ENCODE data around the gene KIF16B. TPM values are rescaled to one million over a fixed set of nuclear protein-coding genes. Genes with fewer than 3 reads are reported as not detected.

Gene KIF16B
- total and polyA plus RNA-seq, 2 of the 13 experiments (the other 11 are each of a cell fraction or from before 2014, with no cell fraction given) = 6.9 to 18.0 TPM

GRCh38 chr20:16407251-16408067, 165.8 kb downstream of the KIF16B start:
- Histone ChIP-seq H3K4me3 (replicated peaks in 1 of 3; ENCODE audit: insufficient read depth in 1 of 3, low read depth in 2 of 3, low read length in 3 of 3) (no peak overlapping the region), H3K4me2 (ENCODE audit: low read depth, low read length) (peak overlapping the region; percentile 26), H3K27me3 (ENCODE audit: control insufficient read depth in 1 of 2, insufficient read depth in 2 of 2, low read length in 2 of 2) (no peaks in the 10 kb centered on the region), H3K9ac (ENCODE audit: insufficient read depth, low read depth, low read length) (no peak overlapping the region), H3K9me3 (ENCODE audit: low read length) (no peaks in the 10 kb centered on the region), H3K27ac (ENCODE audit: extremely low read length, insufficient read depth, low read length) (peak overlapping the region; percentile 21), H3K36me3 (replicated peaks in 1 of 2; ENCODE audit: control insufficient read depth in 1 of 2, insufficient read depth in 2 of 2, low read length in 2 of 2) (peaks cover 2 to 18% of the 10 kb centered on the region in 2 experiments; a peak in 3 of 5 replicates), H2AFZ (ENCODE audit: low read length) (no peak overlapping the region), H3K4me1 (ENCODE audit: insufficient read depth, low read length) (peaks cover 20% of the 10 kb centered on the region), H3K79me2 (ENCODE audit: insufficient read depth, low read length) (no peaks in the 10 kb centered on the region), H4K20me1 (ENCODE audit: insufficient read depth, low read length) (no peaks in the 10 kb centered on the region)
- DNase-seq (ENCODE audit: low spot score) (peak; percentile 82), ATAC-seq (peak; percentile 87), FAIRE-seq (peak; percentile 79)
- ChIA-PET POLR2A (no interaction called here), CTCF (ENCODE audit: low intra/inter-chr PET ratio, low total read pairs) (no interaction called here)
- no TSS peak for BruUV-seq (replicated peaks)
- intact Hi-C loops (cut with micrococcal nuclease; ENCODE audit: unreplicated experiment) = loop anchor here (5.0 kb wide), 1 partner anchor 120 kb away; no protein-coding TSS in a partner anchor
- 67% methylated on average over 5 of the region's 5 CpGs for WGBS (ENCODE audit: low lambda C conversion rate)
- in situ Hi-C loops (cut with HindIII; ENCODE audit: extremely low pct_ligation_motif_present, low pct_unique_long_range_greater_than_20kb) = no loop called here
- TF ChIP-seq ZNF720 (CRISPR knock-in tag; IDR thresholded peaks at IDR 0.05) = no peak
- TF ChIP-seq HNF4A (CRISPR knock-in tag; IDR thresholded peaks at IDR 0.05) = peak; percentile 63
- TF ChIP-seq ZNF747 (CRISPR knock-in tag; IDR thresholded peaks at IDR 0.05; ENCODE audit: borderline replicate concordance) = no peak
- no peak for TF ChIP-seq ZBTB49 (CRISPR knock-in tag; IDR thresholded peaks at IDR 0.05; ENCODE audit: borderline replicate concordance)
- no peak for TF ChIP-seq ZNF207 (IDR thresholded peaks at IDR 0.05; ENCODE audit: borderline replicate concordance)
- no peak for TF ChIP-seq ZNF343 (CRISPR knock-in tag; IDR thresholded peaks at IDR 0.05)
- no peak for TF ChIP-seq ZNF251 (CRISPR knock-in tag; IDR thresholded peaks at IDR 0.05)
- no peak for TF ChIP-seq ZGPAT (CRISPR knock-in tag; IDR thresholded peaks at IDR 0.05)
- no peak for TF ChIP-seq ZXDC (CRISPR knock-in tag; IDR thresholded peaks at IDR 0.05)
- TF ChIP-seq FOXP1 (IDR thresholded peaks at IDR 0.05) = no peak
- no peak for TF ChIP-seq FOXP1 (CRISPR knock-in tag; IDR thresholded peaks at IDR 0.05)
- TF ChIP-seq SOX6 (IDR thresholded peaks at IDR 0.05) = no peak
- TF ChIP-seq SOX6 (CRISPR knock-in tag; IDR thresholded peaks at IDR 0.05) = peak; percentile 19; the same call in 1 of the 2 replicates
- TF ChIP-seq GMEB2 (CRISPR knock-in tag; IDR thresholded peaks at IDR 0.05; ENCODE audit: low read depth) = no peak
- TF ChIP-seq FOXA3 (CRISPR knock-in tag; IDR thresholded peaks at IDR 0.05) = 0 out of 2 replicates have a peak, but pooled peaks have one; percentile 15
- no peak for TF ChIP-seq ATF3 (CRISPR knock-in tag; IDR thresholded peaks at IDR 0.05)
- no peak for TF ChIP-seq MEF2D (CRISPR knock-in tag; IDR thresholded peaks at IDR 0.05)
